Tongue (tissue), 3 donors: ENCODE results near the gene DRD2. TPM values are rescaled to one million over a fixed set of nuclear protein-coding genes. Genes with fewer than 3 reads are reported as not detected.

ENCODE experiments used
- DNase-seq: peaks from one replicate; pipeline ENCODE4 v3.0.0-alpha.2; 2015
- small RNA-seq: library from RNA; depleted of rRNA; stranded (forward); fragments of <200 nt; gene quantifications from one replicate; pipeline ENCODE3, GENCODE V24; 2014; ENCODE audit warnings: low replicate concordance
- total RNA-seq: library from RNA; depleted of rRNA; stranded (reverse); fragments of >200 nt; gene quantifications from one replicate; pipeline ENCODE4 v1.2.3, GENCODE V29; 2014

Gene DRD2
- total RNA-seq, 1 donor from 2014 or later = not detected

GRCh38 chr11:113372309-113372708 is 102.9 kb downstream of the DRD2 start:
- no peak for DNase-seq

DNA sequence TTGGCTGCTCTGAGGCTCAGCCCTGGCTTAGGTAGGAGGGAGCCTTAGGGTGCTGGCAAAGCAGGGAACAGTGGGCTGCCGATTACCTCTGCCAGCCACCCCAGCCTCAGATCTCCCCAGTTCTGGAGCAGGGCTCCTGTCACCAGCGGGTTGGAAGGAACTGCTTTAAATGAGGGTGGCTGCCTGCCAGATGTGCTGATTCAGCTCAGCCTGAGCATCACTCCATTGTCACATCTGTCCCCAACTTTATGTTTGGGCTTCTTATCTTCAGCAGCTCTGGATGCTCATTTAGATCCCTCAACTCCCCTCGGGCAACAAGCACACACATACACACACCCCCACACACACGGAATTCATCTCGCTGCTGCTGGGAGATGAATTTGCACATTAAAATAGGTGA is 104.6 kb downstream of the DRD2 start:
- DNase-seq = no peak

GRCh38 chr11:113369411-113369810 is 105.8 kb downstream of the DRD2 start:
- no peak for DNase-seq

GRCh38 chr11:113365895-113366294 is 109.3 kb downstream of the DRD2 start:
- no peak for DNase-seq

DNA sequence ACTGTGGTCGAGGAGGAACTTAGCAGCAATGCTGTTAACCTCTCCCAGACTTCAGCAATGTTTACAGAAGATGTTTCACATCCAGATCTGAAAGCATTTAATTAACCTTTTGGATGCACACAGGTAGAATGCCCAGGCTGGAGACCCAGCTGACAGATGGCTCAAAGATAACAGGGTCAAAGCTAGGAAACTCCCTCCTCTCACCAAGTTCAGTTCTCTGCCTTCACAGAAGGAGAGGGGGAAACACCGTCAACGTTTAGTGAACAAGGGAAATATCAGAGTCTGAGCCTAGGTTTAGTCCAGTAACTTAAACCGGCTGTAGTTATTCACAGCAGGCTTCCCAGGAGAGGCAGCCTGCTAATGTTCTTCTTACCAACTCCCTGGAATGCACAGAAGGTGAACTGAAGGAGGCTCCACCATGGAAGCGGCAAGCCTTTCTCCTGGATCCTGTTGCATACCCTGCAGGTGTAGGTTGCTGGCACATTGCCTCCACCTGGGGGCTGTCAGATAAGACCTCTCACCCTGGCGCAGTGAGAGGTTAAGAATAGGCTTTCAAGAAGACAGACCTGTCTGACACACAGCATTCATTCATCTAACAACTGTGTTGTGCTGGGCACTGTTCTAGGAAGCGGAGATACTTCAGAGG is 111.1 kb downstream of the DRD2 start:
- DNase-seq = no peak

GRCh38 chr11:113363406-113363805 is 111.8 kb downstream of the DRD2 start:
- DNase-seq = no peak

Small RNAs within 50 kb of the gene (small RNA-seq; reads per million reads assigned to genes)
- not detected for gene MIR4301

Other genes starting within 250 kb of the DRD2 start
- gene TTC12, start 160.8 kb downstream of the DRD2 start, total RNA-seq = 17.8 TPM
- gene ANKK1, start 87.6 kb downstream of the DRD2 start, total RNA-seq = 0.21 TPM
- gene TMPRSS5, start 230.9 kb upstream of the DRD2 start, total RNA-seq = 0.92 TPM